H9 (cell line): ENCODE results near the gene CDK9. TPM values are rescaled to one million over a fixed set of nuclear protein-coding genes. Genes with fewer than 3 reads are reported as not detected.

ENCODE experiments used
- DNase-seq: peaks from one replicate; pipeline ENCODE4 v3.0.0-alpha.2; 2017
- H2AFZ ChIP-seq: one replicate; pipeline ENCODE4 v1.6.1; 2013; ENCODE audit warnings: mild to moderate bottlenecking, low read length, control low read depth, moderate library complexity
- H2AK5ac ChIP-seq: 2 replicates; pipeline ENCODE4 v1.6.1; 2013; ENCODE audit warnings: low read length, control low read depth, mixed read lengths; ENCODE audit not compliant: insufficient read length
- H2BK120ac ChIP-seq: one replicate; pipeline ENCODE4 v1.6.1; 2013; ENCODE audit warnings: low read depth, mild to moderate bottlenecking, low read length, control low read depth, inconsistent platforms; ENCODE audit not compliant: poor library complexity, severe bottlenecking
- H2BK12ac ChIP-seq: 2 replicates; pipeline ENCODE4 v1.6.1; 2013; ENCODE audit warnings: low read length, control low read depth, mixed read lengths, low read depth; ENCODE audit not compliant: insufficient read length
- H2BK15ac ChIP-seq: 2 replicates; pipeline ENCODE4 v1.6.1; 2013; ENCODE audit warnings: low read depth, low read length, control low read depth
- H2BK20ac ChIP-seq: one replicate; pipeline ENCODE4 v1.6.1; 2013; ENCODE audit warnings: low read depth, mild to moderate bottlenecking, low read length, control low read depth, inconsistent platforms; ENCODE audit not compliant: poor library complexity, severe bottlenecking
- H2BK5ac ChIP-seq: 2 replicates; pipeline ENCODE4 v1.6.1; 2013; ENCODE audit warnings: low read length, control low read depth, mixed read lengths; ENCODE audit not compliant: insufficient read length
- H3K14ac ChIP-seq: 2 replicates; pipeline ENCODE4 v1.6.1; 2013; ENCODE audit warnings: low read length, control low read depth; ENCODE audit not compliant: insufficient read depth
- H3K18ac ChIP-seq: 2 replicates; pipeline ENCODE4 v1.6.1; 2013; ENCODE audit warnings: low read depth, mild to moderate bottlenecking, mixed read lengths, low read length, control low read depth; ENCODE audit not compliant: insufficient read length
- H3K23ac ChIP-seq: 2 replicates; pipeline ENCODE4 v1.6.1; 2013; ENCODE audit warnings: low read length, control low read depth, mixed read lengths, low read depth; ENCODE audit not compliant: insufficient read length
- H3K23me2 ChIP-seq: 2 replicates; pipeline ENCODE4 v1.6.1; 2013; ENCODE audit warnings: low read depth, mild to moderate bottlenecking, mixed read lengths, low read length, control low read depth; ENCODE audit not compliant: insufficient read length, poor library complexity, severe bottlenecking
- H3K27ac ChIP-seq: 2 replicates; pipeline ENCODE4 v1.5.1; 2013; ENCODE audit warnings: low read length, control low read depth, mixed read lengths, low read depth; ENCODE audit not compliant: insufficient read length
- H3K27me3 ChIP-seq: 2 replicates; pipeline ENCODE4 v1.6.1; 2013; ENCODE audit warnings: low read length, control low read depth, inconsistent platforms; ENCODE audit not compliant: insufficient read depth
- H3K4ac ChIP-seq: 2 replicates; pipeline ENCODE4 v1.6.1; 2013; ENCODE audit warnings: low read depth, mild to moderate bottlenecking, control low read depth, inconsistent platforms, low read length, moderate library complexity
- H3K4me1 ChIP-seq: 2 replicates; pipeline ENCODE4 v1.6.1; 2013; ENCODE audit warnings: low read length, control low read depth, inconsistent platforms; ENCODE audit not compliant: insufficient read depth
- H3K4me2 ChIP-seq: 2 replicates; pipeline ENCODE4 v1.6.1; 2013; ENCODE audit warnings: low read length, control low read depth, mixed read lengths; ENCODE audit not compliant: insufficient read length, insufficient read depth
- H3K56ac ChIP-seq: 2 replicates; pipeline ENCODE4 v1.6.1; 2013; ENCODE audit warnings: low read depth, mild to moderate bottlenecking, mixed read lengths, low read length, control low read depth; ENCODE audit not compliant: insufficient read length
- H3K79me1 ChIP-seq: 2 replicates; pipeline ENCODE4 v1.6.1; 2013; ENCODE audit warnings: low read depth, mild to moderate bottlenecking, moderate library complexity, low read length, control low read depth, inconsistent platforms; ENCODE audit not compliant: insufficient read depth, poor library complexity, severe bottlenecking
- H3K79me2 ChIP-seq: 2 replicates; pipeline ENCODE4 v1.6.1; 2013; ENCODE audit warnings: low read length, control low read depth, inconsistent platforms; ENCODE audit not compliant: insufficient read depth
- H3K9ac ChIP-seq: 2 replicates; pipeline ENCODE4 v1.6.1; 2013; ENCODE audit warnings: low read length, control low read depth, mixed read lengths; ENCODE audit not compliant: insufficient read length; ENCODE audit errors: extremely low read depth
- H3K9me3 ChIP-seq: one replicate; pipeline ENCODE4 v1.6.1; 2013; ENCODE audit warnings: low read depth, low read length, inconsistent platforms; ENCODE audit not compliant: control insufficient read depth
- H3T11ph ChIP-seq: one replicate; pipeline ENCODE4 v1.6.1; 2013; ENCODE audit warnings: mild to moderate bottlenecking, low read length, control low read depth, inconsistent platforms
- H4K20me1 ChIP-seq: one replicate; pipeline ENCODE4 v1.6.1; 2013; ENCODE audit not compliant: control insufficient read depth, insufficient read length, insufficient read depth
- H4K5ac ChIP-seq: 2 replicates; pipeline ENCODE4 v1.6.1; 2013; ENCODE audit warnings: low read depth, mild to moderate bottlenecking, mixed read lengths, low read length, control low read depth; ENCODE audit not compliant: insufficient read length
- H4K8ac ChIP-seq: replicated peaks from 2 replicates; pipeline ENCODE4 v1.6.1; 2013; ENCODE audit warnings: low read length, control low read depth, mixed read lengths, low read depth; ENCODE audit not compliant: insufficient read length
- H4K91ac ChIP-seq: 2 replicates; pipeline ENCODE4 v1.6.1; 2013; ENCODE audit warnings: low read depth, mild to moderate bottlenecking, moderate library complexity, mixed read lengths, low read length, control low read depth; ENCODE audit not compliant: insufficient read length
- H3K27ac Mint-ChIP-seq, 3 experiments: 2 replicates in 2 of 3; 3 replicates in 1 of 3; pipeline ENCODE4 v1.8.0; 2020 to 2021; ENCODE audit warnings: mixed read lengths in 3 of 3, mild to moderate bottlenecking in 1 of 3, moderate library complexity in 1 of 3
- H3K27me3 Mint-ChIP-seq: 2 replicates; pipeline ENCODE4 v1.8.0; 2021; ENCODE audit warnings: low read depth, mild to moderate bottlenecking, moderate library complexity, mixed read lengths
- H3K36me3 Mint-ChIP-seq, 3 experiments: 2 replicates in 2 of 3; 3 replicates in 1 of 3; pipeline ENCODE4 v1.8.0; 2020 to 2021; ENCODE audit warnings: low read depth in 3 of 3, mixed read lengths in 3 of 3; ENCODE audit not compliant: insufficient read depth in 1 of 3
- H3K4me1 Mint-ChIP-seq, 2 experiments: 2 replicates each; pipeline ENCODE4 v1.8.0; 2020; ENCODE audit warnings: mixed read lengths in 2 of 2
- H3K4me3 Mint-ChIP-seq, 2 experiments: 2 replicates in 1 of 2; 3 replicates in 1 of 2; pipeline ENCODE4 v1.8.0; 2020 to 2021; ENCODE audit warnings: mild to moderate bottlenecking in 2 of 2, mixed read lengths in 2 of 2, moderate library complexity in 1 of 2
- H3K9me3 Mint-ChIP-seq, 2 experiments: 2 replicates in 1 of 2; 3 replicates in 1 of 2; pipeline ENCODE4 v1.8.0; 2020; ENCODE audit warnings: mild to moderate bottlenecking in 2 of 2, mixed read lengths in 2 of 2, moderate library complexity in 1 of 2
- CTCF ChIP-seq: fragments of 200-600 bp; sonication (generic); conservative IDR thresholded peaks from 3 replicates; pipeline ENCODE4 v1.8.0; 2021; ENCODE audit warnings: antibody characterized with exemption, mild to moderate bottlenecking
- WGBS: extraction: QIAGEN DNeasy Blood & Tissue Kit; methylation state at CpG from one replicate; pipeline ENCODE4 v1.1.7; 2013; ENCODE audit warnings: missing lambda C conversion rate, low lambda C conversion rate, mixed read lengths; ENCODE audit not compliant: insufficient read length; ENCODE audit errors: extremely low coverage; 5-methylcytosine and 5-hydroxymethylcytosine counted together
- total RNA-seq: library from RNA; stranded (reverse); gene quantifications from 2 replicates; pipeline ENCODE4 v1.2.1, GENCODE V29; 2021

The CDK9 gene
- total RNA-seq, 1 experiment from 2014 or later, result 85.7 TPM

- no peaks in the 10 kb centered on the region for H3K4me1 Mint-ChIP-seq
- Histone ChIP-seq H3T11ph (no peak overlapping the region), H2BK20ac (no peak overlapping the region), H2BK120ac (no peak overlapping the region), H3K9me3 (no peaks in the 10 kb centered on the region), H3K23me2 (no peaks in the 10 kb centered on the region), H2BK12ac (no peak overlapping the region), H2AK5ac (no peak overlapping the region), H3K18ac (no peak overlapping the region), H3K27me3 (no peaks in the 10 kb centered on the region), H4K8ac (no peak overlapping the region), H3K79me2 (no peaks in the 10 kb centered on the region), H3K4me2 (no peak overlapping the region), H3K9ac (no peak overlapping the region), H3K79me1 (no peaks in the 10 kb centered on the region), H2AFZ (no peak overlapping the region), H3K27ac (no peak overlapping the region), H3K23ac (no peak overlapping the region), H3K14ac (no peak overlapping the region), H4K20me1 (no peaks in the 10 kb centered on the region), H2BK5ac (no peak overlapping the region), H3K56ac (no peak overlapping the region), H4K5ac (no peak overlapping the region), H3K4me1 (no peaks in the 10 kb centered on the region), H2BK15ac (no peak overlapping the region), H4K91ac (no peak overlapping the region), H3K4ac (no peak overlapping the region)
- no peak for DNase-seq
- TF ChIP-seq CTCF, result no peak
- WGBS, result no CpG with 5 or more reads among the region's 17 CpGs
- H3K27me3 Mint-ChIP-seq, result no peaks in the 10 kb centered on the region
- peaks cover 0 to 31% (median 24%) of the 10 kb centered on the region in 3 experiments; a peak in 5 of 7 replicates for H3K36me3 Mint-ChIP-seq
- H3K27ac Mint-ChIP-seq, result no peak overlapping the region
- no peak overlapping the region for H3K4me3 Mint-ChIP-seq
- no peaks in the 10 kb centered on the region for H3K9me3 Mint-ChIP-seq
These were observed 32.1 kb downstream of the CDK9 start for GRCh38 chr9:127817881-127818434.
